Endodermal cell (in vitro differentiated cells): ENCODE measurements around the gene SLCO2A1. TPM values are rescaled to one million over a fixed set of nuclear protein-coding genes. Genes with fewer than 3 reads are reported as not detected.

Experiments
- DNase-seq: peaks from one replicate; pipeline ENCODE4 v3.0.0-alpha.2; 2017
- H3K27ac ChIP-seq: 2 replicates; pipeline ENCODE4 v1.5.1; 2013; ENCODE audit warnings: mild to moderate bottlenecking, low read depth, low read length, moderate library complexity
- H3K27me3 ChIP-seq: 2 replicates; pipeline ENCODE4 v1.6.1; 2013; ENCODE audit warnings: mild to moderate bottlenecking, low read length, moderate library complexity; ENCODE audit not compliant: insufficient read depth, control insufficient read depth, poor library complexity, severe bottlenecking
- H3K36me3 ChIP-seq: 2 replicates; pipeline ENCODE4 v1.7.0; 2013; ENCODE audit warnings: mild to moderate bottlenecking, low read length, moderate library complexity; ENCODE audit not compliant: control insufficient read depth, insufficient read depth
- H3K4me1 ChIP-seq: one replicate; pipeline ENCODE4 v1.7.0; 2013; ENCODE audit warnings: low read length; ENCODE audit not compliant: control insufficient read depth, insufficient read depth
- H3K4me3 ChIP-seq: 2 replicates; pipeline ENCODE4 v1.5.1; 2013; ENCODE audit warnings: mild to moderate bottlenecking, low read length, moderate library complexity
- H3K9ac ChIP-seq: 2 replicates; pipeline ENCODE4 v1.6.1; 2013; ENCODE audit warnings: mild to moderate bottlenecking, low read length, moderate library complexity; ENCODE audit not compliant: poor library complexity, severe bottlenecking; ENCODE audit errors: extremely low read depth
- H3K9me3 ChIP-seq: 2 replicates; pipeline ENCODE4 v1.6.1; 2013; ENCODE audit warnings: mild to moderate bottlenecking, low read length, moderate library complexity; ENCODE audit not compliant: control insufficient read depth
- H3K27ac Mint-ChIP-seq: 2 replicates; pipeline ENCODE4 v1.8.0; 2020; ENCODE audit warnings: mixed read lengths
- H3K27me3 Mint-ChIP-seq: 2 replicates; pipeline ENCODE4 v1.8.0; 2021; ENCODE audit warnings: mild to moderate bottlenecking, mixed read lengths; ENCODE audit not compliant: insufficient read depth
- H3K36me3 Mint-ChIP-seq: 2 replicates; pipeline ENCODE4 v1.8.0; 2020; ENCODE audit warnings: low read depth, mixed read lengths
- H3K4me1 Mint-ChIP-seq: 2 replicates; pipeline ENCODE4 v1.8.0; 2020; ENCODE audit warnings: mixed read lengths
- H3K4me3 Mint-ChIP-seq: 2 replicates; pipeline ENCODE4 v1.8.0; 2020; ENCODE audit warnings: mild to moderate bottlenecking, moderate library complexity, mixed read lengths
- H3K9me3 Mint-ChIP-seq: 2 replicates; pipeline ENCODE4 v1.8.0; 2020; ENCODE audit warnings: mild to moderate bottlenecking, mixed read lengths
- CTCF ChIP-seq: fragments of 200-600 bp; sonication (generic); conservative IDR thresholded peaks from 2 replicates; pipeline ENCODE4 v1.5.0; 2021; ENCODE audit warnings: antibody characterized with exemption, mild to moderate bottlenecking
- WGBS, 2 experiments: methylation state at CpG; one replicate each; pipeline versions ENCODE4 v1.1.5 to v1.1.7; 2013; ENCODE audit warnings: missing lambda C conversion rate in 2 of 2, mixed read lengths in 1 of 2; ENCODE audit not compliant: insufficient coverage in 1 of 2, insufficient read length in 1 of 2; 5-methylcytosine and 5-hydroxymethylcytosine counted together
- total RNA-seq, 2 donors: library from RNA; stranded (reverse); fragmentation: NEBNext Ultra II Directional in 1 of 2; extraction: Animal tissue kit (Norgen Biotek cat#: 25700) in 1 of 2; gene quantifications; 2 replicates in 1 of 2; 3 replicates in 1 of 2; pipeline ENCODE4 v1.2.1, GENCODE V29; 2021

SLCO2A1 gene
- total RNA-seq, 2 donors from 2014 or later = 126 to 134 TPM

- peaks cover 16% of the 10 kb centered on the region for H3K27me3 ChIP-seq
Observed at GRCh38 chr3:133928903-133929607, 100.7 kb downstream of the SLCO2A1 start.

GRCh38 chr3:133928136-133928893 lies 101.4 kb downstream of the SLCO2A1 start:
- peak overlapping the region; percentile 63 for H3K4me3 ChIP-seq
- no peaks in the 10 kb centered on the region for H3K9me3 Mint-ChIP-seq

More at GRCh38 chr3:133928903-133929607, 100.7 kb downstream of the SLCO2A1 start:
- TF ChIP-seq CTCF = no peak
- Histone ChIP-seq H3K9ac (no peak overlapping the region), H3K36me3 (peaks cover 11% of the 10 kb centered on the region), H3K9me3 (no peaks in the 10 kb centered on the region), H3K4me3 (no peak overlapping the region), H3K4me1 (no peaks in the 10 kb centered on the region), H3K27ac (no peak overlapping the region)
- no peaks in the 10 kb centered on the region for H3K9me3 Mint-ChIP-seq
- peak; percentile 31 for DNase-seq
- no peak overlapping the region for H3K27ac Mint-ChIP-seq
- WGBS, 2 experiments = 94 to 95% methylated on average over 12 to 14 of the region's 14 CpGs
- H3K27me3 Mint-ChIP-seq = peaks cover 31% of the 10 kb centered on the region
- H3K4me1 Mint-ChIP-seq = peaks cover 12% of the 10 kb centered on the region
- no peak overlapping the region for H3K4me3 Mint-ChIP-seq
- peaks cover 12% of the 10 kb centered on the region for H3K36me3 Mint-ChIP-seq

More at GRCh38 chr3:133928136-133928893, 101.4 kb downstream of the SLCO2A1 start:
- Histone ChIP-seq H3K4me1 (no peaks in the 10 kb centered on the region), H3K36me3 (peaks cover 6% of the 10 kb centered on the region), H3K9me3 (no peaks in the 10 kb centered on the region), H3K27me3 (peaks cover 16% of the 10 kb centered on the region), H3K9ac (no peak overlapping the region), H3K27ac (no peak overlapping the region)
- Mint-ChIP-seq H3K4me1 (peaks cover 12% of the 10 kb centered on the region), H3K4me3 (peak overlapping the region; percentile 61), H3K27me3 (peaks cover 31% of the 10 kb centered on the region), H3K27ac (no peak overlapping the region), H3K36me3 (peaks cover 6% of the 10 kb centered on the region)
- 88 to 96% methylated on average over 19 to 20 of the region's 20 CpGs for WGBS, 2 experiments
- peak; percentile 41 for DNase-seq
- no peak for TF ChIP-seq CTCF
